GM12801 (cell line): ENCODE measurements around the gene LIMS1.

ENCODE experiments used
- TF ChIP-seq, protein P1 (sequence below): IDR thresholded peaks from one replicate; pipeline ENCODE4 v1.5.1; 2011; ENCODE audit warnings: control low read depth; ENCODE audit not compliant: insufficient read length; ENCODE audit errors: extremely low read depth

Gene LIMS1

DNA sequence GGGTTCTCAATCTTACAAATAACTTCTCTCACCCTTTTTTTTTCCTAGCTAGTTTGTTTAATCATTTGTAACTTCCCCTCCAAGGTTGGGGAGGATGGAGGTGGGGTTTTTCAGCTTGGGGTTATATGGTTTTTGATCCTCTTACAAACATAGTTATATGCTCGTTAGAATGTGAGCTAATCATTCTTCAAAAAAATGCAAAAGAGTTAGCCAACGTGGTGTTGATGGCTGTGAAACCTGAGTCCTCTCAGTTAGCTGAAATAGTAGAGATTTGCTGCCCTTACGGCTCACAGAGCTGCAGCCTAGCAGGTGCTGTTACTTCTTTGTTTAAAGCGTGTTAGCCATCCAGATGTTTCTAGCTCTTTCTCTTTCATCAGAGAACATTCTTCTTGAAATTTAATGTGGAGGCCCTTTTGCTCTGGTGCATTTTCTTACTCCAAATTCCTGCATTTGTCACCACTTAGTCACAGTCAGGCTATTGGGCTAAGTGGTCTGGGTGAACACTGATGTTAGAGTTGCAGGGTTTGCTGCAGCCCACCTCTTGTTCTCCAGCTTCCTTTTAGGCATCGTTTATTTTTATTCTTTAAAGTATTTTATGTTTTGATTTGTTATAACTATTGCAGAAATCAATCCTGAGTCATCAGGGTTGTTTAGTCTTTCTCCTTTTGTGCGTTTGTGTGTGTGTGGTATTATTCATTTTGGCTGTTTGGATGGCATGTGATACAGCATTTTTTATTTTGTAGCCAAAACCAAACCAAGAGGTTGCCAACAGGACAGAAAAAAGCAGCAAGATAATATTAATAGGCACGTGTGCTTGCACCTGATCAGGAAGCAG is 41.1 kb downstream of the LIMS1 start:
- TF ChIP-seq, protein P1, sequence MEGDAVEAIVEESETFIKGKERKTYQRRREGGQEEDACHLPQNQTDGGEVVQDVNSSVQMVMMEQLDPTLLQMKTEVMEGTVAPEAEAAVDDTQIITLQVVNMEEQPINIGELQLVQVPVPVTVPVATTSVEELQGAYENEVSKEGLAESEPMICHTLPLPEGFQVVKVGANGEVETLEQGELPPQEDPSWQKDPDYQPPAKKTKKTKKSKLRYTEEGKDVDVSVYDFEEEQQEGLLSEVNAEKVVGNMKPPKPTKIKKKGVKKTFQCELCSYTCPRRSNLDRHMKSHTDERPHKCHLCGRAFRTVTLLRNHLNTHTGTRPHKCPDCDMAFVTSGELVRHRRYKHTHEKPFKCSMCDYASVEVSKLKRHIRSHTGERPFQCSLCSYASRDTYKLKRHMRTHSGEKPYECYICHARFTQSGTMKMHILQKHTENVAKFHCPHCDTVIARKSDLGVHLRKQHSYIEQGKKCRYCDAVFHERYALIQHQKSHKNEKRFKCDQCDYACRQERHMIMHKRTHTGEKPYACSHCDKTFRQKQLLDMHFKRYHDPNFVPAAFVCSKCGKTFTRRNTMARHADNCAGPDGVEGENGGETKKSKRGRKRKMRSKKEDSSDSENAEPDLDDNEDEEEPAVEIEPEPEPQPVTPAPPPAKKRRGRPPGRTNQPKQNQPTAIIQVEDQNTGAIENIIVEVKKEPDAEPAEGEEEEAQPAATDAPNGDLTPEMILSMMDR = no peak

- TF ChIP-seq, protein P1 = no peak
These were observed 42.8 kb downstream of the LIMS1 start for GRCh38 chr2:108577099-108577498.

GRCh38 chr2:108579623-108580022 is 45.4 kb downstream of the LIMS1 start:
- TF ChIP-seq, protein P1 = no peak

GRCh38 chr2:108580050-108580449 is 45.8 kb downstream of the LIMS1 start:
- TF ChIP-seq, protein P1 = no peak

DNA sequence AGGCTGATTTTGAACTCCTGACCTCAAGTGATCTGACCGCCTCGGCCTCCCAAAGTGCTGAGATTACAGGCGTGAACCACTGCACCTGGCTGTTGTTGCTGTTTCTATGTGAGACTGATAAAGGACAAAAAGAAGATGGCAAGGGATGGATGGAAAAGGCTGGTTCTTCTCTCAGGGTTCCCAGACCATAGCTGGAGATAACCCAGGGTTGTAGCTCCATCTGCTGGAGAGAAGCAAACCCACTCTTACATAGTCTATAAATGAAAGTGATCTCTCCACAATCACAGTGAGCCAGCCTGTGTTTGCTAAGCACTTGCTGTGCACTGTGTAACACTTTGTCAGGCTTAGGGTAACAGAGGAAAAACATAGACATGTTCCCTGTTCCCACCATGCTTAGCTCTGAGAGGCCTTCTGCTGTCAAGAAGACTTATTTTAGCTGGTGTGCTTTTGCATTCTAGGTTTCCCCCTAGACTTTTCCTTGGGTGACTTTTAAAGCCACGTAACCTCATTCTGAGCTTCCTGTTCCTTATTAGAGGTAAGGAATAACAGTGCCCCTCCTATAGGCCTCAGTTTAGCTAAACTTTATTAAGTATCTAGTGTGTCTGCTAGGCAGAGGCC is 49.7 kb downstream of the LIMS1 start:
- TF ChIP-seq, protein P1 = no peak

DNA sequence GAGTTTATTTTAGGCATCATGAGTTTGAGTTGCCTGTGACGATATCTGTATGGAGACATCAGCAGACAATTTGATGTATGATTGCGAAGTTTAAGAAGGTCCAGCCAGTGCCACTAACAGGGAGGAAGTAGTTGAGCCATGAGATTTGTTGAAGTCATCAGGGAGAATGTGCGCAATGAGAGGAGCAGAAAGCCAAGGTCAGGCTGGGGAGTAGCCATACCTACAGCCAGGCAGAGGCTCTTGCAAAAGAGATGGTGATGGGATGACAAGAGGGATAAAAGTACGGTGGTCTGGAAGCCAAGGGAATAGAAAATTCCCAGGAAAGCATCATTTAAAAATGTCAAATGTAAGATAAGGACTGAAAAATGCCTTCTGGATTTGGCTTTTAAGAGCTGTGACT is 51.2 kb downstream of the LIMS1 start:
- TF ChIP-seq, protein P1 = no peak

- TF ChIP-seq, protein P1 = no peak
These were observed 51.8 kb downstream of the LIMS1 start for GRCh38 chr2:108586116-108586515.
